Neural progenitor cell (in vitro differentiated cells): ENCODE data around the gene LEFTY1. TPM values are rescaled to one million over a fixed set of nuclear protein-coding genes. Genes with fewer than 3 reads are reported as not detected.
A peak's percentile ranks its signal among the peaks of the same experiment; 100 is the strongest.

Source experiments
- DNase-seq: peaks from one replicate; pipeline ENCODE4 v3.0.0-alpha.2; 2016; ENCODE audit warnings: low spot score
- H2AFZ ChIP-seq: fragments of 200-600 bp; sonication (generic); replicated peaks from 2 replicates; pipeline ENCODE4 v1.6.1; 2016; ENCODE audit warnings: antibody characterized with exemption
- H3F3A ChIP-seq: fragments of 200-600 bp; sonication (generic); 2 replicates; pipeline ENCODE4 v1.6.1; 2016; ENCODE audit warnings: antibody characterized with exemption, low read depth
- H3K27ac ChIP-seq: fragments of 200-600 bp; sonication (generic); 2 replicates; pipeline ENCODE4 v1.5.1; 2016; ENCODE audit warnings: mild to moderate bottlenecking
- H3K27me3 ChIP-seq: fragments of 200-600 bp; sonication (generic); 2 replicates; pipeline ENCODE4 v1.6.1; 2016; ENCODE audit warnings: mild to moderate bottlenecking, moderate library complexity
- H3K36me3 ChIP-seq: fragments of 200-600 bp; sonication (generic); 2 replicates; pipeline ENCODE4 v1.5.1; 2016
- H3K4me1 ChIP-seq: fragments of 200-600 bp; sonication (generic); 2 replicates; pipeline ENCODE4 v1.6.1; 2016; ENCODE audit warnings: mixed run types
- H3K4me2 ChIP-seq: fragments of 200-600 bp; sonication (generic); 2 replicates; pipeline ENCODE4 v1.6.1; 2016
- H3K4me3 ChIP-seq: fragments of 200-600 bp; sonication (generic); 2 replicates; pipeline ENCODE4 v1.5.1; 2016
- H3K79me2 ChIP-seq: fragments of 200-600 bp; sonication (generic); 2 replicates; pipeline ENCODE4 v1.6.1; 2016; ENCODE audit warnings: low read depth
- H3K9ac ChIP-seq: fragments of 200-600 bp; sonication (generic); 2 replicates; pipeline ENCODE4 v1.6.1; 2016
- H3K9me3 ChIP-seq: fragments of 200-600 bp; sonication (generic); 2 replicates; pipeline ENCODE4 v1.5.1; 2016; ENCODE audit warnings: low read depth
- H4K20me1 ChIP-seq: fragments of 200-600 bp; sonication (generic); 2 replicates; pipeline ENCODE4 v1.6.1; 2016; ENCODE audit warnings: low read depth
- H3K27ac Mint-ChIP-seq: 3 replicates; pipeline ENCODE4 v1.8.0; 2021; ENCODE audit warnings: mixed read lengths
- H3K27me3 Mint-ChIP-seq: 2 replicates; pipeline ENCODE4 v1.8.0; 2022; ENCODE audit warnings: low read depth, mild to moderate bottlenecking, inconsistent platforms, moderate library complexity, mixed read lengths; ENCODE audit not compliant: insufficient read depth
- H3K36me3 Mint-ChIP-seq: 3 replicates; pipeline ENCODE4 v1.8.0; 2021; ENCODE audit warnings: mixed read lengths
- H3K4me1 Mint-ChIP-seq: 3 replicates; pipeline ENCODE4 v1.8.0; 2021; ENCODE audit warnings: mixed read lengths
- H3K4me3 Mint-ChIP-seq: 3 replicates; pipeline ENCODE4 v1.8.0; 2021; ENCODE audit warnings: mild to moderate bottlenecking, moderate library complexity, mixed read lengths
- H3K9me3 Mint-ChIP-seq: 3 replicates; pipeline ENCODE4 v1.8.0; 2020; ENCODE audit warnings: mixed read lengths
- EZH2 ChIP-seq: fragments of 200-600 bp; sonication (generic); IDR thresholded peaks from 2 replicates; pipeline ENCODE4 v1.6.1; 2017; ENCODE audit warnings: antibody characterized with exemption, mild to moderate bottlenecking, moderate library complexity
- EZH2phosphoT487 ChIP-seq: fragments of 200-600 bp; sonication (generic); IDR thresholded peaks from 2 replicates; pipeline ENCODE4 v1.6.1; 2017; ENCODE audit warnings: antibody characterized with exemption
- total RNA-seq: library from RNA; depleted of rRNA; stranded (reverse); fragments of >200 nt; gene quantifications from 2 replicates; pipeline ENCODE4 v1.2.3, GENCODE V29; 2015; ENCODE audit warnings: low replicate concordance
- TF ChIP-seq, protein P1 (sequence below): fragments of 200-600 bp; sonication (generic); IDR thresholded peaks from 2 replicates; pipeline ENCODE4 v1.5.1; 2017; ENCODE audit warnings: antibody characterized with exemption, mild to moderate bottlenecking

Gene LEFTY1
- total RNA-seq, 1 donor from 2014 or later = not detected

DNA sequence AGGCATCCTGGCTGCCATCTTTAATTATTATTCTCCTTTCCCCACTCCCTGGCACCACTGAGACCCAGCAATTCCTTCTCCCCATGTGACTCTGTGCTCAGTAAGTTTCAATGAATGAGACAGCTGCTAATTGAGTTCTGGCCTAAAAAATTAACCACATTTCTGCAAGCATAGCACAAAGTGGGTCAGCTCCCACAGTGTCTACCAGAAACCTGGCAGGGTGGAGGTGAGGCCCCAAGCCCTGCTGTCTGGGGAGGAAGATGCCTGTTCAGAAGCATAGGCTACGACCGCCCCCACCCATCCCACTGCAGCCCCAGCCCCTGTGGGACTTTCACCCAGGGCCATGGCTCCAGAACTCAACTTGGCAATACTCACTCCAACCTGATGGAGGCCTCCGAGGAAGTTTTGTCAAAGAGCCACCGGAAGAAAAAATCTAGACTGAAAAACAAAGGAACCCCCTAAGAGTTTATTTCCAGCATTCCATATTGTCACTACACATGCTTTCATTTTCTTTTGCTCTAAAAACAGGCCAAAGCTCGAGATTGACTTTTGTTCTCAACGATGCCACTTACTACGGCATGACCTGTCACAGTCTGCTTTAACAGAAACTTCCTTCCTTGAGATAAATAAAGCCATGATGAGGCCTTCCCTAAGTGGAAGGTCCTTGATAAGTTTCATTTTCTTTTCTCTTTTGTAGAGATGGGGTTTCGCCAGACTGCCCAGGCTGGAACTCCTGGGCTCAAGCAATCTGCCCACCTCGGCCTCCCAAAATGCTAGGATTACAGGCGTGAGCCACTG is 33.2 kb downstream of the LEFTY1 start:
- Histone ChIP-seq H3K27me3 (no peaks in the 10 kb centered on the region), H3K9ac (no peak overlapping the region), H3K4me1 (no peaks in the 10 kb centered on the region), H3F3A (no peaks in the 10 kb centered on the region), H3K4me2 (no peak overlapping the region), H3K27ac (no peak overlapping the region), H3K36me3 (no peaks in the 10 kb centered on the region), H3K9me3 (no peaks in the 10 kb centered on the region), H3K79me2 (no peaks in the 10 kb centered on the region), H4K20me1 (no peaks in the 10 kb centered on the region), H2AFZ (no peak overlapping the region), H3K4me3 (no peak overlapping the region)
- Mint-ChIP-seq H3K9me3 (no peaks in the 10 kb centered on the region), H3K4me3 (no peak overlapping the region), H3K27ac (no peak overlapping the region), H3K27me3 (no peaks in the 10 kb centered on the region), H3K36me3 (no peaks in the 10 kb centered on the region), H3K4me1 (no peaks in the 10 kb centered on the region)
- no peak for DNase-seq
- TF ChIP-seq, protein P1, sequence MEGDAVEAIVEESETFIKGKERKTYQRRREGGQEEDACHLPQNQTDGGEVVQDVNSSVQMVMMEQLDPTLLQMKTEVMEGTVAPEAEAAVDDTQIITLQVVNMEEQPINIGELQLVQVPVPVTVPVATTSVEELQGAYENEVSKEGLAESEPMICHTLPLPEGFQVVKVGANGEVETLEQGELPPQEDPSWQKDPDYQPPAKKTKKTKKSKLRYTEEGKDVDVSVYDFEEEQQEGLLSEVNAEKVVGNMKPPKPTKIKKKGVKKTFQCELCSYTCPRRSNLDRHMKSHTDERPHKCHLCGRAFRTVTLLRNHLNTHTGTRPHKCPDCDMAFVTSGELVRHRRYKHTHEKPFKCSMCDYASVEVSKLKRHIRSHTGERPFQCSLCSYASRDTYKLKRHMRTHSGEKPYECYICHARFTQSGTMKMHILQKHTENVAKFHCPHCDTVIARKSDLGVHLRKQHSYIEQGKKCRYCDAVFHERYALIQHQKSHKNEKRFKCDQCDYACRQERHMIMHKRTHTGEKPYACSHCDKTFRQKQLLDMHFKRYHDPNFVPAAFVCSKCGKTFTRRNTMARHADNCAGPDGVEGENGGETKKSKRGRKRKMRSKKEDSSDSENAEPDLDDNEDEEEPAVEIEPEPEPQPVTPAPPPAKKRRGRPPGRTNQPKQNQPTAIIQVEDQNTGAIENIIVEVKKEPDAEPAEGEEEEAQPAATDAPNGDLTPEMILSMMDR = no peak
- TF ChIP-seq EZH2 (no peak), EZH2phosphoT487 (no peak)

DNA sequence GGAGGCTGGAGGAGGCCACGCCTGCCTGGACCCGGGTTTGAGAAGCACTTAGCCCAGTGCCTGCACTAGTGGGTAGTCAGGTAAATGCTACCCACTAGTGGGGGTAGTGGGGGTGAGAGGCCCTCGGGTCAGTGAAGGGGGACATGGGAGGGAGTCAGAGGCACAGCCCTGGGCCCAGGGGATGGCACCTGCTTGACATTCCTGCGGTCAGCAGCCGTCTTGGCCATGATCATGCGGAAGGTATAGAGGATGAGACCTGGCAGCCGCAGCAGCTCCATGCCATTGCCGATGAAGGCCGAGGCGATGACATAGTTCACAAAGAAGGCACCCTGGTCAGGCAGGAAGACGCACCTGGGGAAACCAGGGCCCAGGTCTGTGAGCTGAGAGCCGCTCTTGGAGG is 35.5 kb downstream of the LEFTY1 start:
- Histone ChIP-seq H3K36me3 (no peaks in the 10 kb centered on the region), H3K9me3 (no peaks in the 10 kb centered on the region), H3K4me2 (no peak overlapping the region), H3K79me2 (no peaks in the 10 kb centered on the region), H3K4me1 (no peaks in the 10 kb centered on the region), H3K27ac (no peak overlapping the region), H4K20me1 (no peaks in the 10 kb centered on the region), H3K4me3 (no peak overlapping the region), H3K27me3 (no peaks in the 10 kb centered on the region), H3K9ac (no peak overlapping the region), H3F3A (no peaks in the 10 kb centered on the region), H2AFZ (no peak overlapping the region)
- Mint-ChIP-seq H3K9me3 (no peaks in the 10 kb centered on the region), H3K27me3 (peaks cover 2% of the 10 kb centered on the region), H3K4me1 (peaks cover 12% of the 10 kb centered on the region), H3K4me3 (no peak overlapping the region), H3K36me3 (peaks cover under 1% of the 10 kb centered on the region), H3K27ac (no peak overlapping the region)
- TF ChIP-seq EZH2phosphoT487 (no peak), EZH2 (no peak)
- TF ChIP-seq, protein P1 = no peak
- DNase-seq = no peak

DNA sequence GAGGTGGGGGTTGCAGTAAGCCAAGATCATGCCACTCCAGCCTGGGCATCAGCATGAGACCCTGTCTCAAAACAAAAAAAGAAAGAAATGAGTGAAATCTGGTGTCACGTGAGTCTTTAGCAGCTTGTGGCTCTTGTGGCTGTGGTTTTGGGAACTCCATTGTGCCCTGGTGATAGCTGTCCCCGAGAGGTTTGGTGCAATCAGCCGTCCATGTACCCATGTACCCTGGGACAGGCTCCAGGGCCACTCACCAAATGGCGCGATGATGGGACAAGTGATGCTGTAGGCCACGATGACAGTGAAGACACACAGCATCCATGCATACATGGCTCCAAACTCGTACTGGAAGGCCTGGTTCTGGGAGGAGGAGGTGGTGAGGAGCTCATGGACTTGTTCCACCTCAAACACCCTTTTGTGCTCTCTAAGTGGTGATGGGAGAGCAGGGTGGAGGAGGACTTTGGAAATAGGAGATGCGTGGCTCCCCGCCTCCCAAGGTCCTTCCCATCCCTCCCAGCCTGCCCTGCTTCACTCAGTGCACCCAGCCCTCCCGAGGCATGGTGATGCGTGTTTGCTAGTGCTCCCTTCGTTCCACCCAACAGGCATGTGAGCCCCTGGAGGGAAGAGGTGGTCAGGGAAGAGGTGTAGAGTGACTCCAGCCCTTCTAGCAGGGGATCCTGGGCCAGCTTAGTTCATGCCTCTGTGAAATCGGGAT is 36.4 kb downstream of the LEFTY1 start:
- Histone ChIP-seq H3K79me2 (no peaks in the 10 kb centered on the region), H3K9ac (no peak overlapping the region), H3K4me1 (no peaks in the 10 kb centered on the region), H3K27ac (no peak overlapping the region), H3K4me3 (no peak overlapping the region), H3K36me3 (no peaks in the 10 kb centered on the region), H3K9me3 (no peaks in the 10 kb centered on the region), H4K20me1 (no peaks in the 10 kb centered on the region), H3K27me3 (no peaks in the 10 kb centered on the region), H3F3A (no peaks in the 10 kb centered on the region), H3K4me2 (no peak overlapping the region), H2AFZ (no peak overlapping the region)
- H3K4me3 Mint-ChIP-seq = no peak overlapping the region
- TF ChIP-seq, protein P1 = no peak
- TF ChIP-seq EZH2 (no peak), EZH2phosphoT487 (no peak)
- H3K4me1 Mint-ChIP-seq = peaks cover 18% of the 10 kb centered on the region
- DNase-seq = no peak
- H3K27me3 Mint-ChIP-seq = peaks cover 2% of the 10 kb centered on the region
- peaks cover 3% of the 10 kb centered on the region for H3K36me3 Mint-ChIP-seq
- H3K27ac Mint-ChIP-seq = peak overlapping the region; percentile 38
- H3K9me3 Mint-ChIP-seq = no peaks in the 10 kb centered on the region
